ENCODE data around the gene ZMYND12.
"Not testable (repeated sequence)": the region's sequence is repeated elsewhere in the genome, so short reads cannot be mapped to it uniquely, and the experiment has no call there.

DNA sequence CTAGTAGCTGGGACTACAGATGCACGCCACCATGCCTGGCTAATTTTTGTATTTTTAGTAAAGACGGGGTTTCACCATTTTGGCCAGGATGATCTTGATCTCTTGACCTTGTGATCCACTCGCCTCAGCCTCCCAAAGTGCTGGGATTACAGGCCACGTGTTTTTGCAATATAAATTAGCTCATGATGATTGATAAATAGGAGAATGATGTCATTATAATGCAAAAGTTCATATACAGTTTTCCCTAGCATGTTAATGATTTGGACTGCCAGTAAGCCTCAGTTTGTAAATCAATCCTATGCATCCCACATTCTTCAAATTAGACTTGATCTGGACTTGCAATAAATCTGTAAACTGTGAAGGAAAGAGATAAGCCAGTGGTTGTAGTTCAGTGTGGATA, 21.5 kb upstream of the ZMYND12 start:
- not testable (repeated sequence) for TF ChIP-seq POLR2A (IDR thresholded peaks at IDR 0.05)
- TF ChIP-seq, protein P1, sequence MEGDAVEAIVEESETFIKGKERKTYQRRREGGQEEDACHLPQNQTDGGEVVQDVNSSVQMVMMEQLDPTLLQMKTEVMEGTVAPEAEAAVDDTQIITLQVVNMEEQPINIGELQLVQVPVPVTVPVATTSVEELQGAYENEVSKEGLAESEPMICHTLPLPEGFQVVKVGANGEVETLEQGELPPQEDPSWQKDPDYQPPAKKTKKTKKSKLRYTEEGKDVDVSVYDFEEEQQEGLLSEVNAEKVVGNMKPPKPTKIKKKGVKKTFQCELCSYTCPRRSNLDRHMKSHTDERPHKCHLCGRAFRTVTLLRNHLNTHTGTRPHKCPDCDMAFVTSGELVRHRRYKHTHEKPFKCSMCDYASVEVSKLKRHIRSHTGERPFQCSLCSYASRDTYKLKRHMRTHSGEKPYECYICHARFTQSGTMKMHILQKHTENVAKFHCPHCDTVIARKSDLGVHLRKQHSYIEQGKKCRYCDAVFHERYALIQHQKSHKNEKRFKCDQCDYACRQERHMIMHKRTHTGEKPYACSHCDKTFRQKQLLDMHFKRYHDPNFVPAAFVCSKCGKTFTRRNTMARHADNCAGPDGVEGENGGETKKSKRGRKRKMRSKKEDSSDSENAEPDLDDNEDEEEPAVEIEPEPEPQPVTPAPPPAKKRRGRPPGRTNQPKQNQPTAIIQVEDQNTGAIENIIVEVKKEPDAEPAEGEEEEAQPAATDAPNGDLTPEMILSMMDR (IDR thresholded peaks at IDR 0.05), result not testable (repeated sequence)

All from esophagus squamous epithelium (tissue), 4 donors.